ENCODE data around the gene STRN3.

DNA sequence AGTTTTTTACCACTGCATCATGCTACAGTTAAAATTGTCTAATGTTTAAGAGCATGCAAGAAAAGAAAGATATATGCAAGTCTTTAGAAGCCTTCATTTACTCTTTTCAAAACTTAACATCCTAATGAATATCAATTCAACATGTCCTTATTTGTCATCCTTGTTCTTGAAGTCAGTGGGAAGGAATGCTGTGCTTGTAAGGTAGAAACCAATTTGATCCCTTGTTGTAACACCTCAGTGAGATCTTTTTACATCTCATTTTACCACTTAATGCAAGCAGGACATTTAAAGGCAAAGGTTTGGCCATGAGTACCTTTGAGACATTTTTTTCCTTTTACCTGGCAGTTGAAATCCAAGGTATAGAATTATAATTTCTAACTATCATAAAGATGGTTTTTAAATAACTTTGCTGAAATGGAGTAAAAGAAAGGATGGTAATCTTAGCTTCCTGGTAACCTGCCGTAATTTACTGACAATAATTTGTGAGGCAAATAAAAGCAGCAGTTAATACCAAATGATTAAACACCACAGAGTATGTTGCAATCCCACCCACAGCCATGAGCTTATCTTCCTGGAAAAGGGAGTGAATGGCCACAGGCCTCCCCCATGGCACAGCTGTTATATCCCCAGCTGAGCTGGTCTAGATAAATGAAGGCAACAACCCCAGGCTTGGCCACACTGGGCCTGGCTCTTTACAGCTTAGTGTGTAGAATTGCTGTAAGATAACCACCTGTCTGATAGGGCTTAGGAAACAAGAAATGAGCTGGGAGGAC, 33.2 kb upstream of the STRN3 start:
- TF ChIP-seq, protein P1, sequence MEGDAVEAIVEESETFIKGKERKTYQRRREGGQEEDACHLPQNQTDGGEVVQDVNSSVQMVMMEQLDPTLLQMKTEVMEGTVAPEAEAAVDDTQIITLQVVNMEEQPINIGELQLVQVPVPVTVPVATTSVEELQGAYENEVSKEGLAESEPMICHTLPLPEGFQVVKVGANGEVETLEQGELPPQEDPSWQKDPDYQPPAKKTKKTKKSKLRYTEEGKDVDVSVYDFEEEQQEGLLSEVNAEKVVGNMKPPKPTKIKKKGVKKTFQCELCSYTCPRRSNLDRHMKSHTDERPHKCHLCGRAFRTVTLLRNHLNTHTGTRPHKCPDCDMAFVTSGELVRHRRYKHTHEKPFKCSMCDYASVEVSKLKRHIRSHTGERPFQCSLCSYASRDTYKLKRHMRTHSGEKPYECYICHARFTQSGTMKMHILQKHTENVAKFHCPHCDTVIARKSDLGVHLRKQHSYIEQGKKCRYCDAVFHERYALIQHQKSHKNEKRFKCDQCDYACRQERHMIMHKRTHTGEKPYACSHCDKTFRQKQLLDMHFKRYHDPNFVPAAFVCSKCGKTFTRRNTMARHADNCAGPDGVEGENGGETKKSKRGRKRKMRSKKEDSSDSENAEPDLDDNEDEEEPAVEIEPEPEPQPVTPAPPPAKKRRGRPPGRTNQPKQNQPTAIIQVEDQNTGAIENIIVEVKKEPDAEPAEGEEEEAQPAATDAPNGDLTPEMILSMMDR (IDR thresholded peaks at IDR 0.05) = no peak
- no peak for TF ChIP-seq POLR2A (IDR thresholded peaks at IDR 0.05)

Measured in gastroesophageal sphincter (tissue), 3 donors.